ENCODE measurements around the gene RRP1. TPM values are rescaled to one million over a fixed set of nuclear protein-coding genes. Genes with fewer than 3 reads are reported as not detected.
"Not testable (repeated sequence)": the region's sequence is repeated elsewhere in the genome, so short reads cannot be mapped to it uniquely, and the experiment has no call there.

The RRP1 gene
- total RNA-seq, 2 donors from 2014 or later: 9.9 to 27.7 TPM

DNA sequence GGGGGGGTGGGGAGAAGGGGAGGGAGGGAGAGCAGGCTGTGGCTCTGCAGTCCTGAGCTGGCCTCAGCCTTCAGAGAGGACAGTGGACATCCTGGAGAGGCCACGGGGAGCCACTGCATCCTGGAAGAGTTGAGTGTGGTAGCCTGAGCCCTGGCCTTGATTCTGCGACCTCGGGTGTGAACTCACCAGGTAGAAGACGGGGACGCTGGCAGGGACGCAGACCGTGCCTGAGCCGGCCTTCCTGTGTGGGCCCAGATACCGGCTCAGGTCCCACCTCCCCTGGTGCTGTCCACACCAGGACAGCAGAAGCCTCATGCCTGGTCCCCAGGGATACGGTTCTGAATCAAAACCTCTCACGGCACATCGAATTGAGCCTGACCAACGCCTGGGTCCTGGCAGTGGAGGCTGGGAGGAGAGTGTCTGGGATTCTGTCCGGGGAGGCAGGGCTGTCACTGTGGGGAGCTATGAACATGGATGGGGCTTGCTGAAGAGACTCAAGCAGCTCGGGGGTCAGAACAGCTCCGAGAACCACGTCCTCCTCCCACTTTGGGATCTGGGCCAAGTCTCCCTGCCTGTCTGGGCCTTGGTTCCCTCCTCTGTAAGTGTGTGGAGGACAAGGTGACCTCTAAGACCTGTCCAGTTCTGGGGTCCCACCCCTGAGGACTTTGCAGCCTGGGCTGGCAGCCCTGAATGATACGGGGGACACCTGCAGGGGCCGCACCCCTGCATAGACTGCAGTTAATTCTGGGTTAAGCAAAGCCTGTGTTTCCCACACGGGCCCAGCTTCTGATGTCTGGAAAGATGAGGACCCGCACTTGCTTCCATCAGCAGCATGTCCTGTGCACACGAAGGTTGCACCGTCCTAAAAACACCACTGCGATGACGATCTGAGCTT lies 30.4 kb downstream of the RRP1 start:
- Histone ChIP-seq H3K27me3 (no peaks in the 10 kb centered on the region), H3K4me1 (peaks cover 2% of the 10 kb centered on the region), H3K27ac (no peak overlapping the region), H3K9me3 (peaks cover 0 to 6% (median 0%) of the 10 kb centered on the region in 3 donors), H3K36me3 (replicated peaks in 1 of 2; ENCODE audit: insufficient read depth in 1 of 2, low read depth in 2 of 2) (no peaks in the 10 kb centered on the region), H3K4me3 (no peak overlapping the region)
- ATAC-seq (no peak), DNase-seq (no peak)
- 90% methylated on average over 14 to 25 of the region's 25 CpGs for WGBS, 2 donors
- intact Hi-C loops (cut with DNase I): no loop called here
- TF ChIP-seq POLR2A (IDR thresholded peaks at IDR 0.05): no peak
- TF ChIP-seq, protein P1, sequence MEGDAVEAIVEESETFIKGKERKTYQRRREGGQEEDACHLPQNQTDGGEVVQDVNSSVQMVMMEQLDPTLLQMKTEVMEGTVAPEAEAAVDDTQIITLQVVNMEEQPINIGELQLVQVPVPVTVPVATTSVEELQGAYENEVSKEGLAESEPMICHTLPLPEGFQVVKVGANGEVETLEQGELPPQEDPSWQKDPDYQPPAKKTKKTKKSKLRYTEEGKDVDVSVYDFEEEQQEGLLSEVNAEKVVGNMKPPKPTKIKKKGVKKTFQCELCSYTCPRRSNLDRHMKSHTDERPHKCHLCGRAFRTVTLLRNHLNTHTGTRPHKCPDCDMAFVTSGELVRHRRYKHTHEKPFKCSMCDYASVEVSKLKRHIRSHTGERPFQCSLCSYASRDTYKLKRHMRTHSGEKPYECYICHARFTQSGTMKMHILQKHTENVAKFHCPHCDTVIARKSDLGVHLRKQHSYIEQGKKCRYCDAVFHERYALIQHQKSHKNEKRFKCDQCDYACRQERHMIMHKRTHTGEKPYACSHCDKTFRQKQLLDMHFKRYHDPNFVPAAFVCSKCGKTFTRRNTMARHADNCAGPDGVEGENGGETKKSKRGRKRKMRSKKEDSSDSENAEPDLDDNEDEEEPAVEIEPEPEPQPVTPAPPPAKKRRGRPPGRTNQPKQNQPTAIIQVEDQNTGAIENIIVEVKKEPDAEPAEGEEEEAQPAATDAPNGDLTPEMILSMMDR (IDR thresholded peaks at IDR 0.05): no peak

DNA sequence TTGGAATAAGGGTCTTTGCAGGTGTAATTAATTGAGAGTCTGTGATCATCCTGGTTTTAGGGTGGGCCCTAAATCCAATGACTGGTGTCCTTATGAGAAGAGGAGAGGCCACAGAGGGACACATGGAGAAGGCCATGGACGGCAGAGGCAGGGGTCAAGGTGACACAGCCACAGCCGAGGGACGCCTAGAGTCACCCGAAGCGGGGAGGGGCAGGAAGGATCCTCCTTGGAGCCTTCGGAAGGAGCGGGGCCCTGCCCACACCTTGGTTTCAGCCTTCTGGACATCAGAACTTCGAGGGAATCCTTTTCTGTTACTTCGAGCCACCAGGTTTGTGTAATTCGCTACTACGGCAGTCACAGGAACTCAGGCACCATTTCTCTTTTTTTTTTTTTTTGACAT lies 31.1 kb downstream of the RRP1 start:
- Histone ChIP-seq H3K27ac (no peak overlapping the region), H3K4me3 (no peak overlapping the region), H3K9me3 (peaks cover 0 to 6% (median 0%) of the 10 kb centered on the region in 3 donors), H3K4me1 (no peaks in the 10 kb centered on the region), H3K36me3 (replicated peaks in 1 of 2; ENCODE audit: insufficient read depth in 1 of 2, low read depth in 2 of 2) (no peaks in the 10 kb centered on the region), H3K27me3 (no peaks in the 10 kb centered on the region)
- intact Hi-C loops (cut with DNase I): no loop called here
- ATAC-seq: no peak
- DNase-seq: no peak
- TF ChIP-seq, protein P1 (IDR thresholded peaks at IDR 0.05): no peak
- no peak for TF ChIP-seq POLR2A (IDR thresholded peaks at IDR 0.05)
- WGBS, 2 donors: 89 to 93% methylated on average over 11 of the region's 11 CpGs

DNA sequence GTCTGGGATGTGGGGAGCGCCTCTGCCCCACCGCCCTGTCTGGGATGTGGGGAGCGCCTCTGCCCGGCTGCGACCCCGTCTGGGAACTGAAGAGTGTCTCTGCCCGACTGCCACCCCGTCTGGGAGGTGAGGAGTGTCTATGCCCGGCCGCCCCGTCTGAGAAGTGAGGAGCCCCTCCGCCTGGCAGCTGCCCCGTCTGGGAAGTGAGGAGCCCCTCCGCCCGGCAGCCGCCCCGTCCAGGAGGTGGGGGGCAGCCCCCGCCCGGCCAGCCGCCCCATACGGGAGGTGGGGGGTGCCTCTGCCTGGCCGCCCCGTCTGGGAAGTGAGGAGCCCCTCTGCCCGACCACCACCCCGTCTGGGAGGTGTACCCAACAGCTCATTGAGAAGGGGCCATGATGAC lies 32.8 kb downstream of the RRP1 start:
- ATAC-seq; H3K27me3 ChIP-seq; H3K27ac ChIP-seq; intact Hi-C loops (cut with DNase I); H3K36me3 ChIP-seq (replicated peaks in 1 of 2; ENCODE audit: insufficient read depth in 1 of 2, low read depth in 2 of 2); H3K9me3 ChIP-seq; H3K4me3 ChIP-seq; DNase-seq: not testable (repeated sequence)
- H3K4me1 ChIP-seq: peaks cover 11% of the 10 kb centered on the region
- WGBS, 2 donors: 91% methylated on average over 12 to 13 of the region's 25 CpGs

DNA sequence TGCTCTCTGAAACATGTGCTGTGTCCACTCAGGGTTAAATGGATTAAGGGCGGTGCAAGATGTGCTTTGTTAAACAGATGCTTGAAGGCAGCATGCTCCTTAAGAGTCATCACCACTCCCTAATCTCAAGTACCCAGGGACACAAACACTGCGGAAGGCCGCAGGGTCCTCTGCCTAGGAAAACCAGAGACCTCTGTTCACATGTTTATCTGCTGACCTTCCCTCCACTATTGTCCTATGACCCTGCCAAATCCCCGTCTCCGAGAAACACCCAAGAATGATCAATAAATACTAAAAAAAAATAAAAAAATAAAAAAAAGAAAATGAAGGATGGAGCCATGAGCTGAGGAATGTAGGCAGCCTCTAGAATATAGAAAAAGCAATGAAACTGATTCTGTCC lies 33.4 kb downstream of the RRP1 start:
- H3K27me3 ChIP-seq; intact Hi-C loops (cut with DNase I); DNase-seq; H3K4me3 ChIP-seq; H3K9me3 ChIP-seq; H3K36me3 ChIP-seq (replicated peaks in 1 of 2; ENCODE audit: insufficient read depth in 1 of 2, low read depth in 2 of 2); H3K27ac ChIP-seq; ATAC-seq: not testable (repeated sequence)
- WGBS, 2 donors: 89 to 97% methylated on average over 5 of the region's 5 CpGs
- peaks cover 11% of the 10 kb centered on the region for H3K4me1 ChIP-seq

DNA sequence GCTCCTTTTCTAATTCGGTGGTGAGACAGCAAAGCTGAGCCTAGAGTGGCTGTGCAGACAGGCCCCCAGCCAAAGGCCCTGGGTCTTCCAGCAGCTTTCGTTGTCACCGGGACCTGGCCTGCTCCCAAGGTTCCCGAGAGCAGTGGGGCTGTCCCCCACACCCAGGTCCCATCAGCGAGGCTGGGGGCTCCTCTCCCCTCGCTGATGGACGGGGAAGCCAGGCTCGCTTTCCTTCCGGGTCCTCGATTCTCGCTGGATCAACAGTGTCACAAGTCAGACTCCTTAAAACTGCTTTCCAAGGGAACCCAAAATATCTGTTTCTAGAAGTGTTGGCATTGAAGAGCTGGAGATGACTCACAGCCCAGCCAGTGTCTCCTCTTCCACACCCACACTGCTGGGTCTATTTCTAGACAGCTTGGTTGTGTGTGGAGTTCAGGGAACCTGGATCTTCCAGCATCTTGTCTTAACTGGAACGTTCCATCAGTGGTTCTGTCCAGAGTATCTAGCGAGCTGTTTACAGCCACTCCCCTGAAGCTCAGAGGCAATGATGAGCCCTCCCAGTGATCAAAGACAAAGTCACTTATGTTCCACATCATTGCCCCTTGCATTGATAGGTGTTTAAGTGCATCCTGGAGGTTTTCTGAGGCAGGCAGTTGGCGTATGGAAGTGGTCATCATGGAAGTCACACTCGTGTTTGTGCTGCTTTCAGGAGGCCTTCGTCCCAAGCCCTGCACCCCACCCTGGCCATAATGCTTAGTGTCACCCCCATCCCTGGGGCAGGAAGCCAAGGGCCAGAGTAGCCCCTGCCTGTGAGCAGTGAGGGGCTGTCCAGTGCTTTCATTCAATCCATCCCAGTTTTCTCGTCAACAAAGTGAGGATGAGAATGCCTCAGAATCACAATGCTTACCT lies 35.2 kb downstream of the RRP1 start:
- no peak for DNase-seq
- no peaks in the 10 kb centered on the region for H3K27me3 ChIP-seq
- H3K9me3 ChIP-seq: no peaks in the 10 kb centered on the region
- H3K27ac ChIP-seq: no peak overlapping the region
- WGBS, 2 donors: 72 to 74% methylated on average over 11 to 17 of the region's 17 CpGs
- H3K4me1 ChIP-seq: peaks cover 11% of the 10 kb centered on the region
- H3K4me3 ChIP-seq: no peak overlapping the region
- no peaks in the 10 kb centered on the region for H3K36me3 ChIP-seq (replicated peaks in 1 of 2; ENCODE audit: insufficient read depth in 1 of 2, low read depth in 2 of 2)
- TF ChIP-seq, protein P1 (IDR thresholded peaks at IDR 0.05): no peak
- no peak for TF ChIP-seq POLR2A (IDR thresholded peaks at IDR 0.05)
- intact Hi-C loops (cut with DNase I): no loop called here
- ATAC-seq: no peak

Measured in body of pancreas (tissue), 4 donors.